GM13977 (cell line): Measurements from ENCODE around the gene CUEDC1.
A peak's percentile ranks its signal among the peaks of the same experiment; 100 is the strongest.

Experiments
- DNase-seq: peaks from one replicate; pipeline ENCODE4 v3.0.0; 2012; ENCODE audit warnings: low spot score
- in situ Hi-C: fragments of 300-500 bp; cut with MboI; formaldehyde crosslinking; loops from one replicate; pipeline ENCODE4 v1.12.0; 2022; ENCODE audit warnings: low sequenced_read_pairs, low pct_unique_long_range_greater_than_20kb, mixed read lengths, inconsistent platforms; ENCODE audit not compliant: unreplicated experiment
- TF ChIP-seq, protein P1 (sequence below): IDR thresholded peaks from 2 replicates; pipeline ENCODE4 v1.5.1; 2012; ENCODE audit warnings: mild to moderate bottlenecking, control low read depth; ENCODE audit not compliant: insufficient read depth; ENCODE audit errors: extremely low read depth, missing control alignments

Gene CUEDC1

DNA sequence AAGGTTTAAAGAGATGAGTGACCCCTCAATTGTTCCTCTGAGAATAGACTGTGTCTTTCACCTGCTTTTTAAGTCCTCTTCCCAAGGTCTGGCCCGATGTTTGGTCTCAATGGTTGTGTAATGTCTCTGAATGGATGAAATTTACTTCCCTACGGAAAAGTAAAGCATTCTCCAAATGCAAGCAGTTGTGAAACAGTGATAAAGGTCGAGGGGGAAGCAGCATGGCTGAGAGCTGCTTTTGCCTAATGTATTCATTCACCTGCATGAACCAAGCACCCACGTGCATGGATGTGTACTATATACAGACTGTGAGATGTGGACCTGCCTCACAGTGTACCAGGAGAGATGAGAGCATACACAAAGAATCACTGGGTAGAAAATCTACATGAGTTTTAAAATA lies 116.8 kb downstream of the CUEDC1 start:
- in situ Hi-C loops, result no loop called here
- TF ChIP-seq, protein P1, sequence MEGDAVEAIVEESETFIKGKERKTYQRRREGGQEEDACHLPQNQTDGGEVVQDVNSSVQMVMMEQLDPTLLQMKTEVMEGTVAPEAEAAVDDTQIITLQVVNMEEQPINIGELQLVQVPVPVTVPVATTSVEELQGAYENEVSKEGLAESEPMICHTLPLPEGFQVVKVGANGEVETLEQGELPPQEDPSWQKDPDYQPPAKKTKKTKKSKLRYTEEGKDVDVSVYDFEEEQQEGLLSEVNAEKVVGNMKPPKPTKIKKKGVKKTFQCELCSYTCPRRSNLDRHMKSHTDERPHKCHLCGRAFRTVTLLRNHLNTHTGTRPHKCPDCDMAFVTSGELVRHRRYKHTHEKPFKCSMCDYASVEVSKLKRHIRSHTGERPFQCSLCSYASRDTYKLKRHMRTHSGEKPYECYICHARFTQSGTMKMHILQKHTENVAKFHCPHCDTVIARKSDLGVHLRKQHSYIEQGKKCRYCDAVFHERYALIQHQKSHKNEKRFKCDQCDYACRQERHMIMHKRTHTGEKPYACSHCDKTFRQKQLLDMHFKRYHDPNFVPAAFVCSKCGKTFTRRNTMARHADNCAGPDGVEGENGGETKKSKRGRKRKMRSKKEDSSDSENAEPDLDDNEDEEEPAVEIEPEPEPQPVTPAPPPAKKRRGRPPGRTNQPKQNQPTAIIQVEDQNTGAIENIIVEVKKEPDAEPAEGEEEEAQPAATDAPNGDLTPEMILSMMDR, result no peak
- no peak for DNase-seq

DNA sequence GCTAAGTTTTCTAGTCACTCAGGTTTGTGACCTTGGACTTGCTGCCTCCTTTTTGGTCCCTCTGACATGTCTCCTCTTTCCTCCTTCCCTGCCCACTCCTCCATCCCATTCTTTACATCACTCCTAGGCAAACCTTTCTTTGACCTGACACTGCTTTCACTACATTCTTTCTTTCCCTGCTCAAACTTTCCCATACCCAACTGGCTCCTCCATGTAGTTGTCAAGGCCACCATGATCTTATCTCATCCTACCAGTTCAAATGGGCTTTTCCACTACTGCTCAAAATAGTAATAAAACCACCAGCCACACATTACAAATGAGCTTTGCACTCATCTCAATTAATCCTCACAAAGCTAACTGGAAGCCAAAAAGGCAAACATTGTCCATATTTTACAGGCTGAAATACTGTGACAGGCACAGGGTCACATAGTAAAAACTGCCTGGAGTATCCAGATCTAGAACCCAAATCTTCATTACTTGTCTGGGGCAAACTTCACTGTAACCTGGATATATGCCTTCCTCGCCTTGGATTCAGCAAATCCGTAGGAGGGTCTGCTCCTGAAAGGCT lies 119.8 kb downstream of the CUEDC1 start:
- in situ Hi-C loops, result no loop called here
- TF ChIP-seq, protein P1, result no peak

DNA sequence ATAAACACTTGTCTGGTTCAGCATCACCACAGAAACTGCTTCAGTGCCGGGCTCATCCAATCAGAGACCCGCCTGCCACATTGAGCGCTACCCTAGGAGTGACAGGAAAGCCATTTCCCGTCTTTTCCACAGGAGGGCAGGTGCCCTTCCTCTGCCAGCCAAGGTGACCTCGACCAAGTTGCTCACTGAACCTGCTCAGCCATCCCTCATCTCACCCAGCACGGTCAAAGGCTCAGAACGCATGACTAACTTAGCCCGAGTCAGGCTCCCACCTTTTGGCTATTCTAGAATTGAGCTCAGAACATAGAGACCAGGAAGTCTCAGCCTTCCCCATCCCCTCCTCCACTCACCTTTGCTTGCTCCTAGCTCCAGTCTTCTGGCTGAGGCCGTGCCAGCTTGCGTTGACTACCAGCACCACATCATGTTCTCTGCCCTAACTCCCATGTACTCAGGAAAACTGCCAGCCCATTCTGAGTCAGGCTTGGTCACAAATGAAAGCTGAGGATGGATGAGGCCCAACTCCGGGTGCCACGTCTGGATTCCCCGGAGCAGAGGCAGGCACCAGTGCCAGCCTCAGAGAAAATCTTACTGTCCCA lies 121.0 kb downstream of the CUEDC1 start:
- DNase-seq, result no peak
- in situ Hi-C loops, result no loop called here
- TF ChIP-seq, protein P1, result no peak

More for the DNA sequence above, 119.8 kb downstream of the CUEDC1 start:
- no peak for DNase-seq

DNA sequence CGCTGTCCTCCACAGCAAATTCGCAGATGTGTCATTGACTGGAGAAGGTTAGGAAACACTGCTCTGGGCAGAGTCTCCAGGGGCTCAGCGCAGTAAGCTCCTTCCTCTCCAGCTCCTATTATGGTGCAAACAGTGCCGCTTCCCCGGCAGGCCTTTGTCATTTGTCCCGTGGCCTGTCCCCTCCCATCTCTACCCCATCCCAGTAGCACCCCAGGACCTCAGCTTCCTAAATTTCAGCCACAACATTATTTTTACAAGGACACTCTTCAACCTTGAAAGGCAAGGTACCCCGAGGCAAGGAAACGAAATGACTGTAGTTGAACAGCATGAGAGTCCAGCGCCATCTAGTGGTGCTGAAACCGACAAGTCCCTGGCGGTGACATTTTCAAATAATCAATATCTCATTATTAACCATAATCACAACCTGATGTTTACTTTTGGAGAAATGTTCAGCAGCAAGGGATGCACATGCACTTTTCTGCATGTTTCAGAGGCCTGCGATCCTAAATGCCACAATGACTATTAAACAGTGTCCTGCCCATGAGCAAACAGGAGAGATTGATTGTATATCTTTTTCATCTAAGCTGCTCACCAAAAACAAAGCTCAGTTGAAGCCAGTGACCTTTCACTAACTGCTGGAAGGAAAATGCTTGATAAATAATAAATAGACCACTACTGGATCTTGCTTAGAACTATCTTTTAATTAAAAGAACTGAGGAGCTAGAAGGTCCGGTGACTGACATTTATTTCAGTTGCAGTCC lies 121.9 kb downstream of the CUEDC1 start:
- in situ Hi-C loops, result no loop called here
- TF ChIP-seq, protein P1, result peak; percentile 89
- peak; percentile 67 for DNase-seq

DNA sequence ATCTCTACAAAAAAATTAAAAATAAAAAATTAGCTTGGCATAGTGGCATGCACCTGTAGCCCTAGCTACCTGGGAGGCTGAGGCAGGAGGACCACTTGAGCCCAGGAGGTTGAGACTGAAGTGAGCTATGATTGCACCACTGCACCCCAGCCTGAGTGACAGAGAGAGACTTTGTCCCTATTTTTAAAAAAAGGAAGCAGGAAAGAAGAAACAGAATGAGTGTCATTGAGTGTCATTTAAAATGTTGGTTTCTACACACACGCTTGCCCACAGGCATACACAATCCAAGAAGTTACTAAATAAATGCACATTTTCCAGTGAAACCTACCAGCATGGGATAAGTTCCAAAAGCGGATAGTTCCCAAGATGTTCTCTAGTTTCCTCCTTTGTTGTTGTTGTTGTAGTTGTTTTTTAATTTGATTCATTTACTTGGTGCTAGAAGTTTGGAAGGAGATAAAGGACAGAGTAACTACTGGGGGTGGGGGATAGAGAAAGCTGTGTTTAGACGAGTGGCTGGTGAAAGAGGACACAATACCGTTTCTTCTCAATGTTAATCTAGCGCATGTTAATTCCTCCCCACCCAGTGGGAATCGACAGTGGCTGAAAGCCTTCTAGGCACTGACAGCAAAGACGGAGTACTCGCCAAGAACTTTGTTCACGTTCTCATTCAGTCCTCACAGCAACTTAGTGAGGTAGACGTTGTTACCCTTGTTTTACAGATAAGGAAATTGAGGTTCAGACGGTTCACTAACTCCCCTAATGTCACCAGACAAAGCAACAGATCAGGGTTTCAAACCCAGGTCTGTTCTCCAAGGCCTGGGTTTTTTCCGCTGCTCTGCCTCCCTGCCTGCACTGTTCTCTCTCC lies 122.7 kb downstream of the CUEDC1 start:
- no peak for DNase-seq

More for the DNA sequence above, 122.7 kb downstream of the CUEDC1 start:
- in situ Hi-C loops, result no loop called here
- TF ChIP-seq, protein P1, result no peak
